Measurements from ENCODE around the gene PLIN4.

GRCh38 chr19:4516199-4516938 lies 1.9 kb downstream of the PLIN4 start:
- no peak for TF ChIP-seq CTCF (conservative IDR thresholded peaks at IDR 0.05; ENCODE audit: low read length)
- TF ChIP-seq EZH2phosphoT487 (IDR thresholded peaks at IDR 0.05; ENCODE audit: borderline replicate concordance, low read depth, low read length), result no peak
